ENCODE measurements around the gene RORB. TPM values are rescaled to one million over a fixed set of nuclear protein-coding genes. Genes with fewer than 3 reads are reported as not detected.

The RORB gene
- total RNA-seq, 1 donor from 2014 or later = 0.21 TPM

GRCh38 chr9:74501570-74501969 is 4.4 kb downstream of the RORB start:
- TF ChIP-seq, protein P1, sequence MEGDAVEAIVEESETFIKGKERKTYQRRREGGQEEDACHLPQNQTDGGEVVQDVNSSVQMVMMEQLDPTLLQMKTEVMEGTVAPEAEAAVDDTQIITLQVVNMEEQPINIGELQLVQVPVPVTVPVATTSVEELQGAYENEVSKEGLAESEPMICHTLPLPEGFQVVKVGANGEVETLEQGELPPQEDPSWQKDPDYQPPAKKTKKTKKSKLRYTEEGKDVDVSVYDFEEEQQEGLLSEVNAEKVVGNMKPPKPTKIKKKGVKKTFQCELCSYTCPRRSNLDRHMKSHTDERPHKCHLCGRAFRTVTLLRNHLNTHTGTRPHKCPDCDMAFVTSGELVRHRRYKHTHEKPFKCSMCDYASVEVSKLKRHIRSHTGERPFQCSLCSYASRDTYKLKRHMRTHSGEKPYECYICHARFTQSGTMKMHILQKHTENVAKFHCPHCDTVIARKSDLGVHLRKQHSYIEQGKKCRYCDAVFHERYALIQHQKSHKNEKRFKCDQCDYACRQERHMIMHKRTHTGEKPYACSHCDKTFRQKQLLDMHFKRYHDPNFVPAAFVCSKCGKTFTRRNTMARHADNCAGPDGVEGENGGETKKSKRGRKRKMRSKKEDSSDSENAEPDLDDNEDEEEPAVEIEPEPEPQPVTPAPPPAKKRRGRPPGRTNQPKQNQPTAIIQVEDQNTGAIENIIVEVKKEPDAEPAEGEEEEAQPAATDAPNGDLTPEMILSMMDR (IDR thresholded peaks at IDR 0.05) = no peak
- Histone ChIP-seq H3K4me3 (no peak overlapping the region), H3K4me1 (peaks cover 5 to 13% of the 10 kb centered on the region in 2 donors), H3K27me3 (no peaks in the 10 kb centered on the region), H3K9me3 (no peaks in the 10 kb centered on the region), H3K36me3 (no peaks in the 10 kb centered on the region), H3K27ac (no peak overlapping the region)
- intact Hi-C loops (cut with DNase I) = no loop called here
- DNase-seq (ENCODE audit: low spot score in 2 of 2) = no peak

GRCh38 chr9:74503219-74503618 is 6.1 kb downstream of the RORB start:
- DNase-seq (ENCODE audit: low spot score in 2 of 2) = no peak
- Histone ChIP-seq H3K27me3 (no peaks in the 10 kb centered on the region), H3K36me3 (no peaks in the 10 kb centered on the region), H3K4me3 (no peak overlapping the region), H3K4me1 (peaks cover 3 to 12% of the 10 kb centered on the region in 2 donors), H3K27ac (no peak overlapping the region), H3K9me3 (no peaks in the 10 kb centered on the region)
- TF ChIP-seq, protein P1 (IDR thresholded peaks at IDR 0.05) = no peak
- intact Hi-C loops (cut with DNase I) = no loop called here

GRCh38 chr9:74503666-74504065 is 6.5 kb downstream of the RORB start:
- TF ChIP-seq, protein P1 (IDR thresholded peaks at IDR 0.05) = no peak
- no peaks in the 10 kb centered on the region for H3K27me3 ChIP-seq
- H3K36me3 ChIP-seq = no peaks in the 10 kb centered on the region
- peaks cover 0 to 7% of the 10 kb centered on the region in 2 donors for H3K4me1 ChIP-seq
- DNase-seq (ENCODE audit: low spot score in 2 of 2) = no peak
- no peak overlapping the region for H3K27ac ChIP-seq
- no peaks in the 10 kb centered on the region for H3K9me3 ChIP-seq
- H3K4me3 ChIP-seq = no peak overlapping the region
- intact Hi-C loops (cut with DNase I) = no loop called here

DNA sequence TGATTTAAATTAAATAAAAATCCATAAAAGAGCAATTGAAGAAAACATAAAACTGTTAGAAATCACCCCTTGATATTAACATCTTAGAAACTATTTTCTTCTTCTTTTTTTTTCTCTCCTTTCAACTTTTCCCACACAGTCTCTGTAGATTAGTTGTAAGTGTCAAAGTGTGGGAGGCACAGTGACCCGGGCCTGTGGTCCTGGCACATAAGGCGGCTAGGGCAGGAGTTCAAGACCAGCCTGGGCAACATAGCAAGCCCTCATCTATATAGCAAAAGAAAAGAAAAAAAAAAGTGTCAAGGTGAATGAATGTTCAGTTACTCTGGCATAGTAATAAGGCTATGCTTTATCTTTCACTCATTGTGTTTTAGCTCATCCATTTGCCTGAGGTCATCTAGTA is 14.2 kb downstream of the RORB start:
- TF ChIP-seq, protein P1 (IDR thresholded peaks at IDR 0.05) = no peak
- H3K27ac ChIP-seq = no peak overlapping the region
- no peaks in the 10 kb centered on the region for H3K4me1 ChIP-seq
- intact Hi-C loops (cut with DNase I) = no loop called here
- no peak overlapping the region for H3K4me3 ChIP-seq
- no peaks in the 10 kb centered on the region for H3K27me3 ChIP-seq
- no peaks in the 10 kb centered on the region for H3K36me3 ChIP-seq
- DNase-seq (ENCODE audit: low spot score in 2 of 2) = no peak
- no peaks in the 10 kb centered on the region for H3K9me3 ChIP-seq

GRCh38 chr9:74512416-74512815 is 15.3 kb downstream of the RORB start:
- no peak overlapping the region for H3K4me3 ChIP-seq
- intact Hi-C loops (cut with DNase I) = no loop called here
- H3K27me3 ChIP-seq = no peaks in the 10 kb centered on the region
- H3K36me3 ChIP-seq = no peaks in the 10 kb centered on the region
- H3K9me3 ChIP-seq = no peaks in the 10 kb centered on the region
- H3K4me1 ChIP-seq = no peaks in the 10 kb centered on the region
- DNase-seq (ENCODE audit: low spot score in 2 of 2) = no peak
- H3K27ac ChIP-seq = no peak overlapping the region
- TF ChIP-seq, protein P1 (IDR thresholded peaks at IDR 0.05) = no peak

- Histone ChIP-seq H3K27me3 (no peaks in the 10 kb centered on the region), H3K27ac (no peak overlapping the region), H3K4me3 (no peak overlapping the region), H3K36me3 (no peaks in the 10 kb centered on the region), H3K9me3 (no peaks in the 10 kb centered on the region), H3K4me1 (no peaks in the 10 kb centered on the region)
- no peak for DNase-seq (ENCODE audit: low spot score in 2 of 2)
- intact Hi-C loops (cut with DNase I) = no loop called here
- TF ChIP-seq, protein P1 (IDR thresholded peaks at IDR 0.05) = no peak
Measured at GRCh38 chr9:74513221-74513620, 16.1 kb downstream of the RORB start.

Data from ascending aorta (tissue), 2 donors.